Gastrocnemius medialis (tissue), 4 donors: ENCODE results near the gene GRM8. TPM values are rescaled to one million over a fixed set of nuclear protein-coding genes. Genes with fewer than 3 reads are reported as not detected.

Experiments used
- ATAC-seq, 2 donors: fragments of 150-250 bp; one replicate each; pipeline ENCODE4 v1.9.1; 2016
- DNase-seq, 2 donors: peaks; one replicate each; pipeline ENCODE4 v3.0.0-alpha.2; 2019
- H3K27ac ChIP-seq, 4 donors: fragments of 200-600 bp; sonication (generic); 1 replicate in 1 of 4; 2 replicates in 3 of 4; pipeline ENCODE4 v1.5.1; 2016 to 2018; ENCODE audit warnings: mild to moderate bottlenecking in 2 of 4, moderate library complexity in 1 of 4
- H3K27me3 ChIP-seq, 3 donors: fragments of 200-600 bp; sonication (generic) in 2 of 3; 1 replicate in 1 of 3; 2 replicates in 2 of 3; pipeline versions ENCODE4 v1.5.1 to v1.6.0; 2016 to 2019; ENCODE audit warnings: mild to moderate bottlenecking in 1 of 3, moderate library complexity in 1 of 3
- H3K36me3 ChIP-seq, 2 donors: fragments of 200-600 bp; sonication (generic) in 1 of 2; one replicate each; pipeline ENCODE4 v1.5.1; 2017 to 2018
- H3K4me1 ChIP-seq, 2 donors: fragments of 200-600 bp; sonication (generic) in 1 of 2; one replicate each; pipeline ENCODE4 v1.5.1; 2016 to 2017; ENCODE audit warnings: mild to moderate bottlenecking in 2 of 2
- H3K4me3 ChIP-seq, 4 donors: fragments of 200-600 bp; sonication (generic) in 3 of 4; 1 replicate in 1 of 4; 2 replicates in 3 of 4; pipeline ENCODE4 v1.5.1; 2016 to 2019; ENCODE audit warnings: mild to moderate bottlenecking in 2 of 4
- H3K9me3 ChIP-seq, 3 donors: fragments of 200-600 bp; sonication (generic) in 2 of 3; 1 replicate in 1 of 3; 2 replicates in 2 of 3; pipeline ENCODE4 v1.5.1; 2016 to 2019
- POLR2A ChIP-seq, 2 donors: fragments of 450-650 bp; IDR thresholded peaks; one replicate each; pipeline ENCODE4 v1.6.1; 2017; ENCODE audit warnings: antibody characterized with exemption in 2 of 2, mild to moderate bottlenecking in 2 of 2, moderate library complexity in 2 of 2
- in situ Hi-C, 4 donors: fragments of 200-750 bp; cut with MboI; loops; one replicate each; pipeline versions ENCODE4 v1.15.0 to v1.8.0; 2017; ENCODE audit warnings: low sequenced_read_pairs in 4 of 4
- intact Hi-C: fragments of 100-400 bp; cut with DNase I; formaldehyde crosslinking; loops from one replicate; pipeline ENCODE4 v1.15.1; 2023; ENCODE audit warnings: low total_unique reads
- total RNA-seq, 4 donors: library from RNA; depleted of rRNA; stranded (reverse); fragments of >200 nt; gene quantifications; one replicate each; pipeline versions ENCODE4 v1.1.0 to v1.2.3, GENCODE V29; 2016
- TF ChIP-seq, protein P1 (sequence below), 5 experiments: fragments of 450-650 bp in 3 of 5; fragments of 200-600 bp in 2 of 5; sonication (generic) in 2 of 5; IDR thresholded peaks in 4 of 5; conservative IDR thresholded peaks in 1 of 5; 1 replicate in 4 of 5; 2 replicates in 1 of 5; pipeline ENCODE4 v1.5.1; 2016 to 2019; ENCODE audit warnings: antibody characterized with exemption in 5 of 5, mild to moderate bottlenecking in 3 of 5, moderate library complexity in 3 of 5

GRM8 gene
- total RNA-seq, 4 donors from 2014 or later: not detected

DNA sequence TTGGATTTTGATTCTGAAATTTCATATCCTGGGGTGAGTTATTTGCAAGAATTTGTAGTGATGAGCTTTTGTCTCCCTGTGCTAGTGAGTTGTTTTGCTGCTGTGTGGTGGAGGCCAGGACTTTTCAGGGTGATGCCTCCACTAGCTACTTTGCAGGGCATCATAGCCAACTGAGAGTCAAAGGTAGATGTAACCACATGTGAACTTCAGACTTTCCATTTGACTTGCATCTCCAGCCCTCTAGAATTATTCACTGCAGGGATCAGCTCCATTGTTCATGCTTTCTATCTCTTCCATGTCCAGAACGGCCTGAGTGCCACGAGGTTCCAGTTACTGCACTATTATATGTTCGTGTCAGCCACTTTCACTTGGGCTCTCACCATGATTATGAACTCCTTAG, 534.3 kb downstream of the GRM8 start:
- Histone ChIP-seq H3K27me3 (no peaks in the 10 kb centered on the region), H3K4me3 (no peak overlapping the region), H3K36me3 (no peaks in the 10 kb centered on the region), H3K4me1 (no peaks in the 10 kb centered on the region), H3K9me3 (no peaks in the 10 kb centered on the region), H3K27ac (no peak overlapping the region)
- in situ Hi-C loops (no loop called here), intact Hi-C loops (no loop called here)
- no peak for TF ChIP-seq POLR2A (IDR thresholded peaks at IDR 0.05)
- TF ChIP-seq, protein P1, sequence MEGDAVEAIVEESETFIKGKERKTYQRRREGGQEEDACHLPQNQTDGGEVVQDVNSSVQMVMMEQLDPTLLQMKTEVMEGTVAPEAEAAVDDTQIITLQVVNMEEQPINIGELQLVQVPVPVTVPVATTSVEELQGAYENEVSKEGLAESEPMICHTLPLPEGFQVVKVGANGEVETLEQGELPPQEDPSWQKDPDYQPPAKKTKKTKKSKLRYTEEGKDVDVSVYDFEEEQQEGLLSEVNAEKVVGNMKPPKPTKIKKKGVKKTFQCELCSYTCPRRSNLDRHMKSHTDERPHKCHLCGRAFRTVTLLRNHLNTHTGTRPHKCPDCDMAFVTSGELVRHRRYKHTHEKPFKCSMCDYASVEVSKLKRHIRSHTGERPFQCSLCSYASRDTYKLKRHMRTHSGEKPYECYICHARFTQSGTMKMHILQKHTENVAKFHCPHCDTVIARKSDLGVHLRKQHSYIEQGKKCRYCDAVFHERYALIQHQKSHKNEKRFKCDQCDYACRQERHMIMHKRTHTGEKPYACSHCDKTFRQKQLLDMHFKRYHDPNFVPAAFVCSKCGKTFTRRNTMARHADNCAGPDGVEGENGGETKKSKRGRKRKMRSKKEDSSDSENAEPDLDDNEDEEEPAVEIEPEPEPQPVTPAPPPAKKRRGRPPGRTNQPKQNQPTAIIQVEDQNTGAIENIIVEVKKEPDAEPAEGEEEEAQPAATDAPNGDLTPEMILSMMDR (IDR thresholded peaks at IDR 0.05 in 4 of 5, conservative IDR thresholded peaks at IDR 0.05 in 1 of 5): no peak
- ATAC-seq (no peak), DNase-seq (no peak)

DNA sequence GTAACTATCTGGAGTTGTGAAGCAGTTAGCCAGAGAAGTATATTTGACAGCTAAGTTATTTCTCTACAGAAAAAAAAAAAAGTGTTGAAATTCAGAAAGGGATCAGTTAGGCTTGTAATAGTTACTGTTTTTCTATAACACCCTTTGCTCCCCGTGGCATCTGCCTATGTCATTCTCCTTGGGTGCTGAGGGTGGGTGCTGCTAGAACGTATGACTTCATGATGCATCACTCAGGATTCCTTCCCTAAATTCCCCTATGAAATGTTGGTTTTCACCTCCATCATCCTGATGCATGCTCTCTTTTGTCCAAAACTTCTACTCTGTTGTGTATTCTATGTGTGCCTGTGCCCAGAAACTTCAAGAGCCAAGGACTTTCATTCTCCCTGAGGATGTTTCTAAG, 536.4 kb downstream of the GRM8 start:
- TF ChIP-seq, protein P1 (IDR thresholded peaks at IDR 0.05 in 4 of 5, conservative IDR thresholded peaks at IDR 0.05 in 1 of 5): no peak
- TF ChIP-seq POLR2A (IDR thresholded peaks at IDR 0.05): no peak
- Histone ChIP-seq H3K36me3 (no peaks in the 10 kb centered on the region), H3K27ac (no peak overlapping the region), H3K4me1 (no peaks in the 10 kb centered on the region), H3K4me3 (no peak overlapping the region), H3K9me3 (no peaks in the 10 kb centered on the region), H3K27me3 (no peaks in the 10 kb centered on the region)
- in situ Hi-C loops: no loop called here
- DNase-seq (no peak), ATAC-seq (no peak)
- intact Hi-C loops: no loop called here

DNA sequence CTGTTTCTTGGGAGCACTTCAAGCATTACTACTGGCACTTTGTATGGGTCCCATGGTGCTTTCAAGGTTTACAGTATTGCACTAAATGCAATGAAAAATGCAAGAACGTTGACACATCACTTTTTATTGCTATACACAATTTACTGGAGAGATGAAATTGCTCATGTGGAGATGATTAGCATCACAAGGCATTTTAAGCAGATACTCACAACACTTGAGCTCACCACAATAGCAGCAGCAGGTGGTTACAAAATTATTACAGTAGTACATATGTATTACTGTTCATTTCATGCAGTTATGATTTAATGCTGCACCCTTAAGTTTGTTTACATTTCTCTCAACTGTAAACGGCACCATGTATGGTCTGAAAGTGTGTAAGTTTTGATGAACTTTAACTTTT, 537.7 kb downstream of the GRM8 start:
- Histone ChIP-seq H3K9me3 (no peaks in the 10 kb centered on the region), H3K4me3 (no peak overlapping the region), H3K36me3 (no peaks in the 10 kb centered on the region), H3K4me1 (no peaks in the 10 kb centered on the region), H3K27me3 (no peaks in the 10 kb centered on the region), H3K27ac (no peak overlapping the region)
- in situ Hi-C loops: no loop called here
- intact Hi-C loops: no loop called here
- DNase-seq: no peak
- ATAC-seq: no peak
- TF ChIP-seq POLR2A (IDR thresholded peaks at IDR 0.05): no peak
- TF ChIP-seq, protein P1 (IDR thresholded peaks at IDR 0.05 in 4 of 5, conservative IDR thresholded peaks at IDR 0.05 in 1 of 5): no peak

DNA sequence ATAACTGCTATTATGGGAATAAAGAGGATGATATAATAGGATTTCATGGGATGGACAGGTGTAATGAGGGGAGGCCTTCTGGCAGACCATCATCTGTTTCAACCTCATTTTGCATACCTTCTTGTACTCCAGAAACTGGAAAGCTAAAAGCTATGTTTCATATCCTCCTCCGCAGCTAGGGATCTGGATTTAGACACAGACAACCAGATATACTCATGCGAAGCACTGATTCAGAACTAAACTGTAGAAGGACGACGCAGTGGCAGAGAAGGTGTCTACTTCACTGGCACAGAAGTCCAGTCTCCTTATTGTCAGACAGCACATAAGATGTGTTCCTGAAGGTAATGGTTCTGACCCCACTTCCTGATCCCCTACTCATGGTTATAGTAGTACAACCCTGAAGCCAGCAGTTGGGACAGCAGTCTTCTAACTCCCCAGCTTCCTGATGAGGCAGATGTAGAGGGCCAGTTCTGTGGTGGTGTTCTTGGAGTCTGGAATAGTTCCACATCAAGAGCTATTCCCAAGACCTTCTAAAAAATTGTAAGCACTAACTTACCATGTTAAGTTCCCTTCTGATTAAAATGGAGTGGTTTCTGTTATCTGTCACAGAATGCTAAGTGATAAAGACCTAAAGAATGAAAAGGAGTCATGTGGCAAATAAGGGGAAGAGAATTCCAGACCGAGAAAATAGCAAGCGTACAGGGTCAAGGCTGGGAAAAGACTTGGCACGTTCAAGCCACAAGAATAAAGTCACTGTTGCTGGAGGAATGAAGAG, 550.3 kb downstream of the GRM8 start:
- no peak overlapping the region for H3K27ac ChIP-seq
- H3K4me1 ChIP-seq: no peaks in the 10 kb centered on the region
- DNase-seq: no peak
- no peak for ATAC-seq
- H3K9me3 ChIP-seq: no peaks in the 10 kb centered on the region
- H3K27me3 ChIP-seq: no peaks in the 10 kb centered on the region
- H3K4me3 ChIP-seq: no peak overlapping the region
- H3K36me3 ChIP-seq: no peaks in the 10 kb centered on the region
- in situ Hi-C loops: no loop called here
- TF ChIP-seq POLR2A (IDR thresholded peaks at IDR 0.05): no peak
- TF ChIP-seq, protein P1 (IDR thresholded peaks at IDR 0.05 in 4 of 5, conservative IDR thresholded peaks at IDR 0.05 in 1 of 5): no peak
- intact Hi-C loops: no loop called here
